Caco-2 (cell line): ENCODE measurements around the gene CDC16. TPM values are rescaled to one million over a fixed set of nuclear protein-coding genes. Genes with fewer than 3 reads are reported as not detected.

Source experiments
- BruUV-seq: library from RNA; stranded (reverse); fragments of 400-500 nt; replicated peaks from 2 replicates; lab custom pipeline; 2021; lab: Mats Ljungman, UMichigan
- CTCF ChIA-PET: fragments of 300-600 bp; sonication (Branson Sonifier 250); formaldehyde crosslinking; loops from one replicate; lab custom pipeline; 2022; ENCODE audit warnings: antibody characterized with exemption; lab: Charles Lee
- POLR2A ChIA-PET: fragments of 300-600 bp; sonication (Branson Sonifier 250); formaldehyde crosslinking; loops from one replicate; lab custom pipeline; 2022; ENCODE audit warnings: antibody characterized with exemption; lab: Charles Lee
- DNase-seq, 2 experiments: peaks; one replicate each; pipeline versions ENCODE4 v3.0.0 to v3.0.0-alpha.2; 2020 to 2022
- H3K27me3 ChIP-seq: replicated peaks from 2 replicates; pipeline ENCODE4 v1.6.0; 2011; ENCODE audit warnings: low read length; ENCODE audit not compliant: control insufficient read depth, insufficient read depth
- H3K36me3 ChIP-seq: 2 replicates; pipeline ENCODE4 v1.5.1; 2011; ENCODE audit warnings: low read length; ENCODE audit not compliant: control insufficient read depth, insufficient read depth
- H3K4me1 ChIP-seq: fragments of 250-450 bp; sonication (Bioruptor Pico); 2 replicates; pipeline ENCODE4 v1.5.1; 2020; ENCODE audit warnings: mild to moderate bottlenecking
- H3K4me3 ChIP-seq: 2 replicates; pipeline ENCODE4 v1.5.1; 2011; ENCODE audit warnings: low read depth, mild to moderate bottlenecking, control low read depth, low read length
- H3K9me3 ChIP-seq: fragments of 250-450 bp; sonication (Bioruptor Pico); 2 replicates; pipeline ENCODE4 v1.5.1; 2020; ENCODE audit warnings: mild to moderate bottlenecking, moderate library complexity
- H3K27ac Mint-ChIP-seq: one replicate; pipeline ENCODE4 v1.8.0; 2022; ENCODE audit warnings: mixed read lengths; ENCODE audit not compliant: unreplicated experiment
- H3K27me3 Mint-ChIP-seq: one replicate; pipeline ENCODE4 v1.8.0; 2022; ENCODE audit warnings: mixed read lengths; ENCODE audit not compliant: insufficient read depth, unreplicated experiment
- H3K36me3 Mint-ChIP-seq: one replicate; pipeline ENCODE4 v1.8.0; 2022; ENCODE audit warnings: mild to moderate bottlenecking, mixed read lengths; ENCODE audit not compliant: insufficient read depth, unreplicated experiment
- H3K4me1 Mint-ChIP-seq: one replicate; pipeline ENCODE4 v1.8.0; 2022; ENCODE audit warnings: low read depth, mixed read lengths; ENCODE audit not compliant: unreplicated experiment
- H3K4me3 Mint-ChIP-seq: one replicate; pipeline ENCODE4 v1.8.0; 2022; ENCODE audit warnings: mild to moderate bottlenecking, moderate library complexity, mixed read lengths; ENCODE audit not compliant: unreplicated experiment
- H3K9me3 Mint-ChIP-seq: one replicate; pipeline ENCODE4 v1.8.0; 2022; ENCODE audit warnings: mixed read lengths; ENCODE audit not compliant: unreplicated experiment
- intact Hi-C: fragments of 100-400 bp; cut with micrococcal nuclease; formaldehyde crosslinking; loops from one replicate; pipeline ENCODE4 v1.10.0; 2022; ENCODE audit not compliant: unreplicated experiment
- total RNA-seq: library from RNA; stranded (reverse); gene quantifications from 2 replicates; pipeline ENCODE4 v1.2.3, GENCODE V29; 2022
- TF ChIP-seq, protein P1 (sequence below), 2 experiments: fragments of 200-600 bp in 1 of 2; IDR thresholded peaks; 1 replicate in 1 of 2; 2 replicates in 1 of 2; pipeline versions ENCODE4 v1.5.1 to v1.8.0; 2011 to 2022; ENCODE audit warnings: antibody characterized with exemption in 1 of 2, control low read depth in 1 of 2, inconsistent platforms in 1 of 2, low read depth in 1 of 2, low read length in 1 of 2, mild to moderate bottlenecking in 1 of 2, moderate library complexity in 1 of 2; ENCODE audit not compliant: insufficient read depth in 1 of 2, severe bottlenecking in 1 of 2, unreplicated experiment in 1 of 2

CDC16 gene
- total RNA-seq, 1 experiment from 2014 or later, result 80.5 TPM

DNA sequence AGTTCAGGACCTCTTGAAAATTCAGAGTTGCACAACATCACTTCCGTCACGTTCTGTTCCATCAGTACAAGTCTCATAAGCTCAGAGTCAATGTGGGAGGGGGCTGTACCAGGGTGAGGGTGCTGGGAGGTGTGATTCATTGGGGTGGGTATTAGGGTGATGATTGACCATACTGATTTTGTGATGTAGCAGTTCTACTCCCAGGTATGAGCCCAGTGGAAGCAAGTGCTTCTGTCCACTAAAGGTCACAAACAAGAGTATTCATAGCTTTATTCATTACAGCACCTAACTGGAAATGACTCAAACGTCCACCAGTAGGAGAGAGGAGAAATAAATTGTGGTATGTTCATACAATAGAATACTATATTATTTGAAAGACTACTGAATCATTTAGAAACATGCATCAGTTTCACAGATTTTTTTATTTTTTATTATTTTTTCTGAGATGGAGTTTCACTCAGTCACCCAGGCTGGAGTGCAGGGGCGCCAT is 34.6 kb downstream of the CDC16 start:
- H3K4me1 Mint-ChIP-seq, result no peaks in the 10 kb centered on the region
- H3K4me3 ChIP-seq, result no peak overlapping the region
- BruUV-seq, result no TSS peak
- no peaks in the 10 kb centered on the region for H3K9me3 Mint-ChIP-seq
- H3K27me3 ChIP-seq, result no peaks in the 10 kb centered on the region
- no peaks in the 10 kb centered on the region for H3K27me3 Mint-ChIP-seq
- intact Hi-C loops, result no loop called here
- no peaks in the 10 kb centered on the region for H3K4me1 ChIP-seq
- ChIA-PET POLR2A (no interaction called here), CTCF (no interaction called here)
- peaks cover 4% of the 10 kb centered on the region for H3K36me3 ChIP-seq
- TF ChIP-seq, protein P1, sequence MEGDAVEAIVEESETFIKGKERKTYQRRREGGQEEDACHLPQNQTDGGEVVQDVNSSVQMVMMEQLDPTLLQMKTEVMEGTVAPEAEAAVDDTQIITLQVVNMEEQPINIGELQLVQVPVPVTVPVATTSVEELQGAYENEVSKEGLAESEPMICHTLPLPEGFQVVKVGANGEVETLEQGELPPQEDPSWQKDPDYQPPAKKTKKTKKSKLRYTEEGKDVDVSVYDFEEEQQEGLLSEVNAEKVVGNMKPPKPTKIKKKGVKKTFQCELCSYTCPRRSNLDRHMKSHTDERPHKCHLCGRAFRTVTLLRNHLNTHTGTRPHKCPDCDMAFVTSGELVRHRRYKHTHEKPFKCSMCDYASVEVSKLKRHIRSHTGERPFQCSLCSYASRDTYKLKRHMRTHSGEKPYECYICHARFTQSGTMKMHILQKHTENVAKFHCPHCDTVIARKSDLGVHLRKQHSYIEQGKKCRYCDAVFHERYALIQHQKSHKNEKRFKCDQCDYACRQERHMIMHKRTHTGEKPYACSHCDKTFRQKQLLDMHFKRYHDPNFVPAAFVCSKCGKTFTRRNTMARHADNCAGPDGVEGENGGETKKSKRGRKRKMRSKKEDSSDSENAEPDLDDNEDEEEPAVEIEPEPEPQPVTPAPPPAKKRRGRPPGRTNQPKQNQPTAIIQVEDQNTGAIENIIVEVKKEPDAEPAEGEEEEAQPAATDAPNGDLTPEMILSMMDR (IDR thresholded peaks at IDR 0.05; ENCODE audit: insufficient read depth in 1 of 2, low read depth in 1 of 2, low read length in 1 of 2, severe bottlenecking in 1 of 2, unreplicated experiment in 1 of 2), result no peak
- no peak overlapping the region for H3K27ac Mint-ChIP-seq
- peaks cover 81% of the 10 kb centered on the region for H3K36me3 Mint-ChIP-seq
- DNase-seq, result no peak
- no peaks in the 10 kb centered on the region for H3K9me3 ChIP-seq
- no peak overlapping the region for H3K4me3 Mint-ChIP-seq

DNA sequence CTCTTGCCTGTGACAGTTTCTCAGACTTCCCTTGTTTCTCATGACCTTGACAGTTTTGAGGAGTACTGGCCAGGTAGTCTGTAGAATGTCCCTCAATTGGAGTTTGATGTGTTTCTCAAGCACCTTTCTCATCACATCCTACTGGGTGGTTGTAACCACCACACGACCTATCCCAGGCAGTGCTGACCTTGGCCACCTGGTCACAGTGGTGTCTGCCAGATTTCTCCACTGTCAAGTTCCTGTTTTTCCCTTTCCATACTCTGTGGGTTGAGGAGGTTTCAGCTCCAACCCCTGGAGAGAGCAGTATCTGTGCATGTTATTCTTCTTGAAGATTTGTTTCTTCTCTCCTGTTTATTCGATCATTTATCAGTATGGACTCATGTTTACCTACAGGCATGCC is 38.3 kb downstream of the CDC16 start:
- CTCF ChIA-PET, result no interaction called here
- TF ChIP-seq, protein P1 (IDR thresholded peaks at IDR 0.05; ENCODE audit: insufficient read depth in 1 of 2, low read depth in 1 of 2, low read length in 1 of 2, severe bottlenecking in 1 of 2, unreplicated experiment in 1 of 2), result no peak
- Histone ChIP-seq H3K9me3 (no peaks in the 10 kb centered on the region), H3K4me1 (no peaks in the 10 kb centered on the region), H3K4me3 (no peak overlapping the region), H3K27me3 (no peaks in the 10 kb centered on the region), H3K36me3 (no peaks in the 10 kb centered on the region; the same call in none of the 2 replicates)
- no peaks in the 10 kb centered on the region for H3K27me3 Mint-ChIP-seq
- no peak overlapping the region for H3K4me3 Mint-ChIP-seq
- peaks cover 75% of the 10 kb centered on the region for H3K36me3 Mint-ChIP-seq
- DNase-seq, result no peak
- intact Hi-C loops, result no loop called here
- no peak overlapping the region for H3K27ac Mint-ChIP-seq
- POLR2A ChIA-PET, result no interaction called here
- H3K9me3 Mint-ChIP-seq, result no peaks in the 10 kb centered on the region
- BruUV-seq, result no TSS peak
- no peaks in the 10 kb centered on the region for H3K4me1 Mint-ChIP-seq

DNA sequence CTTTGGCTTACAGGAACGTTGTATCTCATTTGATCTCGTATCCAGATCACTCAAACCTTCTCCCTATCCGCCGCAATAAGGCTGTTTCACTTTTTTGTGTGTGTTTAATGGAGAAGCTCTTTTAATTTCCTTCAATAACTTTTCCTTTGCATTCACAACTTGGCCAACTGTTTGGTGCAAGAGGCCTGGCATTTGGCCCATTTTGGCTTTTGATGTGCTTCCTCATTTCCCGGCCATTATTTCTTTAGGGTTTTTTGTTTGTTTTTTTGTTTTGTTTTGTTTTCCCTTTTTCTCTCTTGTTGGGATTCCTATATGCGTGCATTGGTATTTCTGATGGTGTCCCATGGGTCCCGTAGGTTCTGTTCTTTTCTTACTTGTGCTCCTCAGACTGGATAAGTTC is 40.6 kb downstream of the CDC16 start:
- ChIA-PET CTCF (no interaction called here), POLR2A (no interaction called here)
- no peaks in the 10 kb centered on the region for H3K27me3 ChIP-seq
- H3K4me1 Mint-ChIP-seq, result peaks cover 9% of the 10 kb centered on the region
- DNase-seq, result no peak
- no peaks in the 10 kb centered on the region; the same call in 1 of the 2 replicates for H3K36me3 ChIP-seq
- TF ChIP-seq, protein P1 (IDR thresholded peaks at IDR 0.05; ENCODE audit: insufficient read depth in 1 of 2, low read depth in 1 of 2, low read length in 1 of 2, severe bottlenecking in 1 of 2, unreplicated experiment in 1 of 2), result no peak
- H3K4me3 Mint-ChIP-seq, result no peak overlapping the region
- no peaks in the 10 kb centered on the region for H3K27me3 Mint-ChIP-seq
- H3K36me3 Mint-ChIP-seq, result peaks cover 62% of the 10 kb centered on the region
- no peaks in the 10 kb centered on the region for H3K9me3 ChIP-seq
- no peaks in the 10 kb centered on the region for H3K9me3 Mint-ChIP-seq
- H3K27ac Mint-ChIP-seq, result no peak overlapping the region
- no peak overlapping the region for H3K4me3 ChIP-seq
- intact Hi-C loops, result no loop called here
- H3K4me1 ChIP-seq, result peaks cover 13% of the 10 kb centered on the region
- BruUV-seq, result no TSS peak
